ENCODE data around the gene FAM185A.
"Not testable (repeated sequence)": the region's sequence is repeated elsewhere in the genome, so short reads cannot be mapped to it uniquely, and the experiment has no call there.

FAM185A gene

DNA sequence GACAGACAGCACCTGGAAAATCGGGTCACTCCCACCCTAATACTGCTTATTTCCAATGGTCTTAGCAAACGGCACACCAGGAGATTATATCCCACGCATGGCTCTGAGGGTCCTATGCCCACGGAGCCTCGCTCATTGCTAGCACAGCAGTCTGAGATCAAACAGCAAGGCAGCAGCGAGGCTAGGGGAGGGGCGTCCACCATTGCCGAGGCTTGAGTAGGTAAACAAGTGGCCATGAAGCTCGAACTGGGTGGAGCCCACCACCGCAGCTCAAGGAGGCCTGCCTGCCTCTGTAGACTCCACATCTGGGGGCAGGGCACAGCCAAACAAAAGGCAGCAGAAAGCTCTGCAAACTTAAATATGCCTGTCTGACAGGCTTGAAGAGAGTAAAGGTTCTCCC is 32.1 kb downstream of the FAM185A start:
- DNase-seq, result not testable (repeated sequence)

DNA sequence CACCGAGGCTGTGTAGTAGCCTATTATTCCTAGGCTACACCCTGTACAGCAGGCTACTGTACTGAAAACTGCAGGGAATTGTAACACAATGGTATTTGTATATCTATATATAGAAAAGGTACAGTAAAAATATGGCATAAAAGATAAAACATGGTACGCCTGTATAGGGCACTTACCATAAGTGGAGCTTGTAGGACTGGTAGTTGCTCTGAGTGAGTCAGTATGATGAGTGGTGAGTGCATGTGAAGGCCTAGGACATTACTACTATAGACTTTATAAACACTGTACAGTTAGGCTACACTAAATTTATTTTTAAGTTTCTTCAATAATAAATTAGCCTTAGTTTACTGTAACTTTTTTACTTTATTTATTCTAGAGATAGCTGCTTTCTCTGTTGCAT is 40.0 kb downstream of the FAM185A start:
- DNase-seq, result not testable (repeated sequence)

DNA sequence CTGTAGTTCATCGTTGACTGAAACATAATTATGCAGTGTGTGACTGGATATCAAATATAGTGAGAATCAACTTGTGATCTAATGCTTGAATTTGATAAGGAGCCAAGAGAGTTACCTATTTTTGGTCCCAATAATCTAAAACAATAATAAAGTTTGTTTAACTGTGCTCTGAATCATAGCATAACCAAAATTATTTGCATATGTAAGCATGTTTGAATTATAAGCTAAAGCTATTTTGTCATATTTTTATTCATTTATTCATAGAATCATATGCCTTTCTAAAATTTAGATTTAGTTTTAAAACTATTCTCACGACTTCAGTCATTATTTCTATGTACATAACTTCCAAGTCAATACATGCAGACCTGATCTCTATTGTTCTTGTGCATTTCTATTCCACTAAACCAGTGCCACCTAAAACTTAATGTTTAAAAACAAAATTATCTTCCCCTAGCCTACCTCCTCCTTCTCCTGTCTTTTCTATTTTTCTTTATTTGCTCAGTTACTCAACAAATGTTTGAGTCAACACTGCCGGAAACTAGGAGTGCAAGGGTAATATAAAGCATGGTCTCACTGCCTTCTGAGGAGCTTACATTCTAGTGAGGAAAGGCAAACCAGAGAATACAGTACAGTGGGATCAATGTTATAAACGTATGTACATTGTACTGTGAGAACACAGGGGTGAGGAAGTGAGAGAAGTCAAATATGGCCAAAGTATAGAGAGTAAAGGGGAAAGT is 41.7 kb downstream of the FAM185A start:
- not testable (repeated sequence) for DNase-seq

DNA sequence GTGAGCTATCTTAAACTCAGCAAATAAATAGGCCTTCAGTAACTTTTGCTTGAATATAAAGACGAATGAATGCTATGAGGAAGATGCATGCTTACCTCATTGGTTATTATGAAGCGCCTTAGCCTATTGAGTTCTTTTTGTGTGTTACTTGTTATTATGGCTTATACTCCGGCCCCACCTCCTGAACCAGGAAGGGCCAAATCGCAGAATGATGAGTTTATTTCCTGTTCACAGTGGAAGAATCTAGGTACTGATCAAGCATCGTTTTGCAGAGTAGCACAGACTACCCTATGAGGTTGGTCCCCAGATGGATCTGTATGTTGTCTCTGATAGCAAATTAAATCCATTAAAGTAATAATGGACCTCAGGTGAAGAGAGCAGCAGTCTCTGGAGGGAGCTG is 42.6 kb downstream of the FAM185A start:
- DNase-seq, result not testable (repeated sequence)

DNA sequence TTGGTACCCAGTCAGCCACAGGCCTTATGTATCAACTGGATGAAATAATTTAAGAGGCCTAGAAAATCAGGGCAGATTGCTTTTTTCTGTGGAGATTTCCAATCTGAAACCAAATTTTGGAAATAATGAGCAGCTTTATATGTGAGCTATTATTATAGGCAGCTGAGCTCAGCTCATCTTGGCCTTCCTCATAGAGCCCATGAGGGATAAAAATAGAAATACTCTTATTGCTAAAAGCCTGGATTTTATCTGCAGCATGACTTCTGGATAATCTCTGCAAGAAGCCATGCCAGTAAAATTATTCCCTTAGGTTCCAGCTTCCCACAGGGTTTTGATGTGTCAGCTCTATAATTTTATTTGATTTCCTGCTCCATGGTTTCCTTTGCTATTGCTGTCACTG is 43.0 kb downstream of the FAM185A start:
- DNase-seq, result not testable (repeated sequence)

DNA sequence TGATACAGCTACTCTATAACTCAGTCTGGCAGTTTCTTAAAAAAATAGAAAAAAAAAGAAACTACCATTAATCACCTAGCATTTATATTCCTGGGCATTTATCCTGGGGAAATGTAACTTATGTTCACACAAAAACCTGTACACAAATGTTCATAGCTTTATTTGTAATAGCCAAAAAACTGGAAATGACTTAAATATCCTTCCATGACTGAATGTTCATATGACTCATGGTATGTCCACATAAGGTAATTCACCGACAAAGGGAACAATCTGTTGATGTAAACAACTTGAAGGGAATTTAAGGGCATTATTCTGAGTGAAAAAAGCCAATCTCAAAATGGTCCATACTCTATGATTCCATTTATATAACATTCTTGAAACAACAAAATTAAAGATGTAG is 45.8 kb downstream of the FAM185A start:
- DNase-seq, result not testable (repeated sequence)

DNA sequence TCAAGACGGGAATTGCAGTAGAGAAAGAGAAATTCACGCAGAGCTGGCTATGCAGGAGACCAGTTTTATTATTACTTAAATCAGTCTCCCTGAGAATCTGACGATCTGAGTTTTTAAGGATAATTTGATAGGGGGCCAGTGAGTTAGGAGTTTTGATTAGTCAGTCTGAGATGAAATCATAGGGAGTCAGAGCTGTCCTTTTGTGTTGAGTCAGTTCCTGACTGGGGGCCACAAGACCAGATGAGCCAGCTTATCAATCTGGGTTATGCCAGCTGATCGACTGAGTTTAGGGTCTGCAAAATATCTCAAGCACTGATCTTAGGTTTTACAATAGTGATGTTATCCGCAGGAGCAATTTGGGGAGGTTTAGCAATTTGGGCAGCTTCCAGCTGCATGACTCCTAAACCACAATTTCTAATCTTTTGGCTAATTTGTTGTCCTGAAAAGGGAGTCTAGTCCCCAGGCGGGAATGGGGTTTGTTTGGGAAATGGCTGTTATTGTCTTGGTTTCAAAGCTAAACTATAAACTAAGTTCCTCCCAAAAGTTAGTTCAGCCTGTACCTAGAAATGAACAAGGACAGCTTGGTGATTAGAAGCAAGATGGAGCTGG is 47.3 kb downstream of the FAM185A start:
- DNase-seq, result not testable (repeated sequence)

DNA sequence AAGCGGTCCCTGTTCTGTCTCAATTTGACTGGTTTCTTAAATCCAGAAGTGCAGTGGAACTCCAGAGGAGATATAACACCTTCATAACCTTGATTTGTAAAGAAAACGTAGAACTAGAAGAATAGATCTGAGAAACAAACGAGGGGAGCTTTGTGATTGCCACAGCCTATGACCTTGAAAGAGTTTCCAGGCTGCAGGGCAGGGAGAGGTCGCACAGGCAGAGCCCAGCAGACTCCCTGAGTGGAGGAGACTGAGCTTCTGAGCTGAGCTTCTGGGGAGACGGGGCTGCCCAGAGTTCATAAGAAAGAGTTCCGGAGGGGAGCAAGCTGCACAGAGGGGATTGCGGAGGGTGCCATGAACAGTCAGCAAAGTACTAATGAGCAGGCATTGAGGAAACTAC is 57.8 kb downstream of the FAM185A start:
- no peak for DNase-seq

DNA sequence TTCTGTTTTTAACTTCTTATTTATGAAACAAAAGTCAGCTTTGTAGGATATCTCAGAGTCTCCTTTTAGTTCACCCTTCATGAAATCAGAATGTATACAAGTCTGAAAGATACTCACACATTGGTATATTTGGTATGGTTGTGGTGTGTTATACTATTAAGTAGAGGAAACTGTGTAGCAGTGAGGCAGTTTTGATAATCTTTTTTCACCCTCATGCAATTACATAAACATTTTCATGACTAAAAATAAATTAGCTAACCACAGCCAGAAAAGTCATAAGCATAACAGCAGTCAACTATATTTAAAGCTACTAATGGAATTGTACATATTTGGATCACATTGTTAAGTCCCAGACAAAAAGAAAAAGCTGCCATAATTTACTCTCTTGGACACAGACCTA is 62.1 kb downstream of the FAM185A start:
- no peak for DNase-seq

DNA sequence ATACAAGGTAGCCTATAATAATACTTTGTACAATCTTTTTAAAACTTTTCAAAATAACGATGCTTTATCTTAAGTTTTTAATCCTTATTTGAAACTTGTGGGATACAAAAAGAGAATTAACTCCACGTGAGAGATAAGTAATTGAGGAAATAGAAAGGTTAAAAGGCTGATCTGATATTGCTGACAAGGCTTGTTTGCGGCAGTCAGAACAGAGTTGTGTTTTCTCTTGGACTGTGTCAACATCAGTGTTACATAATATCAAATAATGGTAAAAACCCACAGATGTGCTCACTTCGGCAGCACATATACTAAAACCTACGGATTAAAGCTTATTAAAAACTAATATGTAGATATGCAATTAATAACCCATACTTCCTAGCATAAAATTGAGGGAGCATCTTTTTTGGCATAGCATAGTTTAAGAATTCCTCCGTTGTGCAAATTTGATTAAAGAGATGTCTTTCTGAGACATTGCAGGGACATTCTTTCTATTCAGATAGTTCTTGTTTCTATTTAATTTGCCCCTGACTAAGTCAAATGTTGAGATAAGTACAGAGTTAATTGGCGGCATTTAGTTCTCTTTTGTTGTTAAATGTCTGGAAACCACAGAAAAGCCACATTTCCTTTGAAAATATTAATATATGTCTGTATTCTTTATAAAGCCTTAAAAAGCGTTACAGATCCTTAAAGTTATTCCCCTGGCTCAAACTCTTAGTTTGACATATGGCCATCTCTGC is 63.3 kb downstream of the FAM185A start:
- no peak for DNase-seq

DNA sequence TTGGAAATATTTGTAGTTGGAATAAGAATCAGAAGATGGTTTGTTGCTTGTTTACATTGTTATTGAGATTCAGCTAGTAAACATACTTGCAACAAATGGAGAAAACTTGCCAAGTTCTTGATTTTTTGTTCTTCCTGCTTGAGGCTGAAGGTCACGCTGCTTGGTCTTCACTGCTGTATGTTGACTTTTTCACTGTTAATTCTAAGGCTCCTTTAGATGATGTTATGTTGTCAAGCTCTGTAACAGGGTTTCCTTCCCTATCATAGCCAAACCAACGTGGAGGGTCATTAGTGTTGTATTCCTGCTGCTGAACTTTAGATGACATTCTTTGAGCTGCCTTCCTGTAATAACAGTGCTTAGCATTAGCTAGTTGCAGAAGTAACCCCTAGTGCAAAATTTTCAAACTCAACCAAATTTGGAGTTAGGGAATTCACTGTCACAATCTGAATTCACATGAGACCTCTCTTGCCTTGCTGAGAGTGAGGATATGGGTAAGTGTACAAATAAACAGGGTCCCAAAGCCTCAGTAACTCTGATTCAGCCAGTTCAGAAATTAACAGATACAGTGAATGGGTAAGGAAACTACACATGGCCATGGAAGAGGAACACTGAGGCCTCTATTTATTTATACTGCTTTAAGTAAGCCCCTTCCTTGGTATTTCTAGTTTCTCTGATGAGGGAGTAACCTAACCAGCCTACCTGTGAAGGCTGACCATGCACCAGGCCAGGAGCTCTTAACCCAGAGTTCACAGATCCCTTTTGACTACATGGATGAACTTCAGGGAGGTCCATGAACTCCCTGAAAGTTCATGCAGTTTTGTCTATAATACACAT is 64.6 kb downstream of the FAM185A start:
- DNase-seq, result no peak

DNA sequence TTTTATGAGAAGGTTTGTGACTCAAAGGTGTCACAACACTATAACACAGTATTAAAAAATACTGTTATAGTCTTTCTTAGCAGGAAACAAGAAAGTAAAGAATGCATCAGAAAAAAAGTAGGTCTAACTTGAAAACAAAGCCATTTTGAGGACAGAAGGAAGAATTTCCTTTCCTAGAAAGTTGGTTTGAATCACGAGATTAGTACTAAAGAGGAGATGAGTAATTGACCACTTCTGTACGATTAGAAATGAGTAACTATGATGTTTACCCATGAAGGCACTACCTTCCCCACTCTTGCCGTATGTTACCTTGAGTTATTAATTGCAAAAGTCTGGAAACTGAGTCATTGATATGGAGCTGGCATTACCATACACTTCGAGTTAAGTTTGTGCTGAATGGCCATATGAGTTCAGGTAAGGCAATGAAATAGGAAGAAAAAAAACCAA is 65.2 kb downstream of the FAM185A start:
- DNase-seq, result no peak

DNA sequence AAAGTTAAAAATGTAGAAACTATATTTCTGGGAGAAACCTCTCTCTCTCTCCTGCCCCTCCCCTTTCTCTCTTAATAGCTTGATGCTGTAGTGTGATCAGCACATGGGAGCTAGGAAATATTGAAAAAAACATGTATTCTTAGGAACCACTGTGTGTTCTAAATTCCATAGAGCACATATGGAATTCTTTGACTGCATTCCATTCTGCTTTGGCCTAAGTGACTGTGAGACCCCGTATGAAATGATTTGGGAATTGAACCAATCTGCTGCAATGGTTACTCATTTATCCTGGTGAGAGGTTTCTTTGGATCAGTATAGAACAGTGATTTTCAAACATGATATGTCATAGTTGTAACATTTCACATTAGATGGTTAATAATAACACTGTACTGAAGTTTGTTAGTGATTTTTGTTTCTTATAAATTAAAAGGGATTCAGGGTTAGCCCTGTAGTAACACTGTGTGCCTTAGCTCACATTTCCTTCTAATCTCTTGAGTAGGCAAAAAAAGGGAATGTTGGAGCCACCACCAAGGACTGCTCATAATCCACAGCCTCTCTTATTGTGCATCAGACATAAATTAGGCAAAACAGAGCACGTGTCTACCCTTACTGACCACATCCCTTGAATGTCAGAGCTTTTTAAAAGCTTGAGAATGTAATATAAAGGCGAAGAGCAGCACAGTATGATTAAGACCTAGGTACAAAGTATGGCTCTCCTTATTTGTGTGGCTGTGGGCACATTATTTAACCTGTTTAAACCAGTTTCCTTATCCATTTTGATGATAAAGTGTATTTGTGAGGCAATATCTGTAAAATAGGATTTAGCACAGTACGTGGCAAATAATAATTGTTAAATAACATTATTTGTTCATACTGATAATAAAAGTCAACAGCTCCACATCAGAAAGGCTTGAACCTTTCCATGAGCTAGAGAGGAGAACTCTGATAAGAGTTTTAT is 69.1 kb downstream of the FAM185A start:
- no peak for DNase-seq

DNA sequence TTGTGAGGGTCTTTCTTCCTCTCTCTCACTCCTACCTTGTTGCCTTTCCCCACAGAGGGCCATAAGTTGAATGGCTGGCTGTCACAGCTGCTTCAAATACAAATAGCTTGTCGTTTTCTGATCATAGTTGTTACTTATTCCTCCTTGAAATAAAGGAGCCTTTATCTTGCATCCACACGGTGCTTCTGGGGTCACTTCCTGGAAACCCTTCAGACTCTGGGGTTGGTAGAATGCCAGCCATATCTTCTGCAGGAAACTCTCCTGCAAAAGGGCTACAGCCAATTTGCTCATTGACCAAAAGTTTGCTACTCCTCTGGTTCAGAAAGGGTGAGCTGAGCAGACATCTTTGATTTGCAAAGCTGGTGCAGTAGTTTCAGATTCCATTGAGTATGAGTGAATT is 70.4 kb downstream of the FAM185A start:
- DNase-seq, result no peak

DNA sequence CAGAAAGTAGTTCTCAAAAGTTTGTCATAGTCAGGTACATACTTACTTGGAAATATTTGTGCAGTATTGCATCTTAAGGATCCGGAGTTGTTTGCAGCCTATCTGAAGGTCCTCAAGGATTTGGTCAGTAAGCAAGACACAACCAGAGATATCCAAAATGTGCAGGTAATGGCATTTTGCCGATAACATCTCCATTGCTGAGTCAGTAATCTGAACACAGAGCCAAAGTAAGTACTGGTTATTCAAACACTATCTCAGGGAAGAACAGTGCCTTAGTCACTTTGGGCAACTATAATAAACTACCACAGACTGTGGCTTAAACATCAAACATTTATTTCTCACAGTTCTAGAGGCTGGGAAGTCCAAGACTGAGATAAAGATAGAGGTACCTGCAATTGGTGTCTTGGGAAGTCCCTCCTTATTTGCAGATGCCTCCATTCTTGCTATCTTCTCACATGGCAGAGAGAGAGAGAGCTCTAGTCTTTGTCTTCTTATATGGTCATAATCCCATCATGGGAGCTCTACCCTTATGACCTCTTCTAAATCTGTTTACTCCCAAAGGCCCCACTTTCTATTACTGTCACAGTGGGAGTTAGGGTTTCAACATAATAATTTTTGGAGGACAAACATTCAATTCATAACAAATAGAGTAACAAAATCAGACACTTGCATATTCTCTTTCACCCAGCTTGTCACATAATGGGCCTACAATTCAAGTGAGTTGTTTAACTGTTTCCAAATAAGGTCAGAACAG is 73.4 kb downstream of the FAM185A start:
- no peak for DNase-seq

DNA sequence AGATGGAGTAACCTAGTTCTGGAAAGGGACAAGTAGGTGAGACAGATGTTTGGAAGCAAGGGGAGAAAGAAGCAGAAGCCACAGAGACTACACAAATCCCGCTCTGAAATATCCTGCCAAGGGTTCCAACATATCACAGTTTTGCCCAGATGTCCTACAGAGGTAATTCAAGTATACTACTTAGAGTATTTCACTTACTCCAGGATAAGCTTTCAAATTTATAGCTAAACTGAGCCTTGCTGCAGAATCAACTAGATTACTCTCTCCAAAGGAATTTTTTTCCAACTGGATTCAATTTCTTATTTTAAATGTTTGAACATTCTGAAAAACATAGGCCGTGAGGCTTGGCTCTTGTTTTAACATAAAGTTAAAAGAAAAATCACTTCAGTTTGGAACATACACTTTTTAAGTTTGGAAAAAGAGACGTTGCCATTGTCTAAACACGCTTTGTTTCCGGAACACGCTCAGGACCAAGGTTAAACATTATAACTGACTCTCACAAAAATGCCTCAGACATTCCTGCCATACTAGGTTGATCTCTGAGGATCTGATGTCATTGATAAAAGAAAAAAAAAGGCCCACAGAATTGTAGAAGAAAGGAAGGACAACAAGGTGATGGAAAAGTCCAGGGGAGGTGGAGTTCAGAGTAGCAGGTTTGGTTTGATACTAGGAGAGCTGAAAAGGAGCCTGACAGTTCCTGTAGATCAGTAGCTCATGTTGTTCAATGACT is 74.8 kb downstream of the FAM185A start:
- no peak for DNase-seq

DNA sequence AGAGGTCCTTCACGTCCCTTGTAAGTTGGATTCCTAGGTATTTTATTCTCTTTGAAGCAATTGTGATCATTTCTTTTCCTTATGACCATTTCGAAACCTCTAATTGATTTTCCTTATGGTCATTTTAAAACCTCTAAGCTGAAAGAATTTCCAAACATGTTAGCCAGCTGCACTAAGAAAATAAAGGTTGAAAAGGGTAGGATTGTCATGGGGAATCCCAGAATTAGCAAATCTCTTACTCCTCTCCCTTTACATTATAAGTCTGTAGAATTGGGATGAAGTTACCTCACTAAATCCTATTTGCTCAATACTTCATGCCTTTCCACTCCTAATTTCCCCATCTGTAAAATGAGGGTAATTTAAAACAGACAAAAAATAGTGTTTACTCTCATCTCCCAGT is 79.5 kb downstream of the FAM185A start:
- no peak for DNase-seq

DNA sequence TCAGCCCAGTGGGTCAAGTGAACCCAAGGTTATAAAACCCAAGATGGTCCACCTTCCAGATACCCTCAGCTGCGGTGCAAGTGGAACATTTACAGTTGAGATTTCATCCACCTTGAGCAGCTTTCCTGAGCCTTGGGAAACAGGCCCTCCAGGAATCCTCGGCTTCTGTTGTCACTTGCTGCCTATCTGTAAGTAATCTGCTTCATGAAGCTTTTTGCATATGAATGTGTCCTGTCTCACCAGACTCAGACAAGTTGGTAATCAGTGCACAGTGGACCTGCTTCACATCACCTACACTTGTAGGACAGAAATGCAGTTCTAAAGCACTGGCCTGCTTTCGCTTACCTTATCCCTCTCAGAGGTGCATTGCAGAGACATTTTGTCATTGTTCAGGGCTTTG is 80.3 kb downstream of the FAM185A start:
- DNase-seq, result no peak

DNA sequence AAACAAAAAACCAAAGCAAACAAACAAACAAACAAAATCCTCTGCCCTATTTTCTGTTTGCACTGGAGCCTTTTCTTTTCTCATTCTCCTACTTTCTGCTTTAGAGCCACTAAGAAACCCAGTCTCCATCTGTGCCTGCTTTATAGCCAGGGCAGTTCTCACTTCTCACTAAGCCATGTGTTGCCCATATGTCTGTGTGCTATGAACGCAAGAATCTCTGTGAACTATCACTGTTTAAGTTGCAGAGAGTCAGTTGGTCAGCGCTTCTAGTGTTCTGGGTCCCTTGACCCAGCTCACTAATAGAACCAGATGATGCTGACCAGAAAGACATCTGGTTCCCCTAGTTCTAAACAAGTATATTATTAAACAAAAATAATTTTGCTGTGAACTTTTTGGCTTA is 81.4 kb downstream of the FAM185A start:
- DNase-seq, result no peak

DNA sequence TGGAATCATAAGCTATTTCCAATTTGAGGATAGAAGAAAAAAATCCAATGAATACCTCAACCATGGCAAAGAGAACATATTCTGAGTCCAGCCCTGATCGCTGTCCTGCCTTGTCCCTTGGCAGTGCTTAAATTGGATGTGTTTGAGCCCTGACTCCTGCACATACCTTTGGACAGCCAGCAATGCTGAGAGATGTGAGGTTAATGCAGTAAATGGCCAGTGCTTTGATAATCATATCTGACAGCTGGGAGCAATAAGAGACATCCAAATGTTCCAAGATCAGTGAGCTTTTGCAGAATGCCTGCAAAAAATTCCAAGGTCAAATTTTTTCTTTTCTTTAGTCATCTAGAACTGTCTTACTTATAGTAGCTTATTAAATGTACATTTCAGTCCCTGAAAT is 83.9 kb downstream of the FAM185A start:
- DNase-seq, result no peak
